ENCODE results near the gene HECTD2.
A peak's percentile ranks its signal among the peaks of the same experiment; 100 is the strongest.
"Not testable (repeated sequence)": the region's sequence is repeated elsewhere in the genome, so short reads cannot be mapped to it uniquely, and the experiment has no call there.

HECTD2 gene

GRCh38 chr10:91537614-91538383, 127.7 kb downstream of the HECTD2 start:
- DNase-seq (ENCODE audit: low read depth), result no peak

GRCh38 chr10:91539930-91540329, 129.8 kb downstream of the HECTD2 start:
- DNase-seq (ENCODE audit: low read depth), result no peak

- DNase-seq (ENCODE audit: low read depth), result no peak
These were observed 130.6 kb downstream of the HECTD2 start for GRCh38 chr10:91540733-91541132.

- DNase-seq (ENCODE audit: low read depth), result no peak
These were observed 131.3 kb downstream of the HECTD2 start for GRCh38 chr10:91541481-91541880.

GRCh38 chr10:91545384-91545783, 135.2 kb downstream of the HECTD2 start:
- no peak for DNase-seq (ENCODE audit: low read depth)

GRCh38 chr10:91545838-91546237, 135.7 kb downstream of the HECTD2 start:
- DNase-seq (ENCODE audit: low read depth), result no peak

GRCh38 chr10:91549262-91549661, 139.1 kb downstream of the HECTD2 start:
- no peak for DNase-seq (ENCODE audit: low read depth)

- no peak for DNase-seq (ENCODE audit: low read depth)
These were observed 139.9 kb downstream of the HECTD2 start for GRCh38 chr10:91550021-91550420.

- peak; percentile 50 for DNase-seq (ENCODE audit: low read depth)
These were observed 141.7 kb downstream of the HECTD2 start for GRCh38 chr10:91551856-91552255.

- no peak for DNase-seq (ENCODE audit: low read depth)
These were observed 142.3 kb downstream of the HECTD2 start for GRCh38 chr10:91552274-91553095.

GRCh38 chr10:91555455-91555854, 145.3 kb downstream of the HECTD2 start:
- DNase-seq (ENCODE audit: low read depth), result no peak

- DNase-seq (ENCODE audit: low read depth), result no peak
These were observed 146.8 kb downstream of the HECTD2 start for GRCh38 chr10:91556691-91557566.

GRCh38 chr10:91557651-91558111, 147.5 kb downstream of the HECTD2 start:
- no peak for DNase-seq (ENCODE audit: low read depth)

- DNase-seq (ENCODE audit: low read depth), result no peak
These were observed 148.3 kb downstream of the HECTD2 start for GRCh38 chr10:91558473-91558872.

GRCh38 chr10:91559169-91559568, 149.0 kb downstream of the HECTD2 start:
- DNase-seq (ENCODE audit: low read depth), result no peak

- no peak for DNase-seq (ENCODE audit: low read depth)
These were observed 149.6 kb downstream of the HECTD2 start for GRCh38 chr10:91559750-91560149.

- DNase-seq (ENCODE audit: low read depth), result not testable (repeated sequence)
These were observed 150.7 kb downstream of the HECTD2 start for GRCh38 chr10:91560827-91561226.

- no peak for DNase-seq (ENCODE audit: low read depth)
These were observed 152.9 kb downstream of the HECTD2 start for GRCh38 chr10:91562839-91563581.

GRCh38 chr10:91564026-91564425, 153.9 kb downstream of the HECTD2 start:
- DNase-seq (ENCODE audit: low read depth), result no peak
